H1 (cell line): ENCODE data around the gene WDFY3. TPM values are rescaled to one million over a fixed set of nuclear protein-coding genes. Genes with fewer than 3 reads are reported as not detected.

ENCODE experiments used
- CTCF ChIA-PET: fragments of 300-600 bp; sonication (Branson Sonifier 250); formaldehyde crosslinking; loops from one replicate; lab custom pipeline; 2021; ENCODE audit not compliant: partially characterized antibody; lab: Charles Lee
- POLR2A ChIA-PET: fragments of 300-600 bp; sonication (Branson Sonifier 250); formaldehyde crosslinking; loops from one replicate; lab custom pipeline; 2021; ENCODE audit warnings: inconsistent platforms; ENCODE audit not compliant: partially characterized antibody; lab: Charles Lee
- DNase-seq, 2 experiments: peaks; one replicate each; pipeline versions ENCODE4 v3.0.0 to v3.0.0-alpha.2; 2010 to 2022; ENCODE audit warnings: low spot score in 2 of 2, low read depth in 1 of 2, mixed read lengths in 1 of 2
- FAIRE-seq: peaks from 2 replicates; lab custom pipeline; 2011; peaks lifted over from hg19 to GRCh38; lab: Jason Lieb, UNC
- H2AFZ ChIP-seq: 2 replicates; pipeline ENCODE4 v1.8.1; 2012; ENCODE audit warnings: low read length, inconsistent platforms
- H2AK5ac ChIP-seq: 2 replicates; pipeline ENCODE4 v1.6.1; 2013; ENCODE audit warnings: low read depth, low read length
- H2BK120ac ChIP-seq: replicated peaks from 2 replicates; pipeline ENCODE3; 2013; ENCODE audit warnings: low read depth, low read length, inconsistent platforms
- H2BK12ac ChIP-seq: 2 replicates; pipeline ENCODE4 v1.6.1; 2013; ENCODE audit warnings: low read depth, low read length
- H2BK15ac ChIP-seq: 2 replicates; pipeline ENCODE4 v1.6.1; 2013; ENCODE audit warnings: low read length
- H2BK20ac ChIP-seq: 2 replicates; pipeline ENCODE4 v1.6.1; 2013; ENCODE audit warnings: low read length
- H2BK5ac ChIP-seq: 2 replicates; pipeline ENCODE4 v1.6.1; 2013; ENCODE audit warnings: low read depth, low read length
- H3K14ac ChIP-seq: 2 replicates; pipeline ENCODE4 v1.6.1; 2013; ENCODE audit warnings: inconsistent platforms; ENCODE audit not compliant: insufficient read length
- H3K18ac ChIP-seq: 2 replicates; pipeline ENCODE4 v1.6.1; 2013; ENCODE audit warnings: low read length; ENCODE audit errors: extremely low read depth
- H3K23ac ChIP-seq: 2 replicates; pipeline ENCODE4 v1.6.1; 2013; ENCODE audit warnings: inconsistent platforms; ENCODE audit not compliant: insufficient read length
- H3K23me2 ChIP-seq: 2 replicates; pipeline ENCODE4 v1.6.1; 2013; ENCODE audit warnings: low read depth, low read length
- H3K27ac ChIP-seq: 2 replicates; pipeline ENCODE4 v1.6.1; 2011; ENCODE audit warnings: low read depth, low read length, inconsistent platforms
- H3K27me3 ChIP-seq, 4 experiments: replicated peaks in 1 of 4; 1 replicate in 1 of 4; 2 replicates in 3 of 4; pipeline versions ENCODE4 v1.6.1 to v1.8.1; 2011 to 2013; ENCODE audit warnings: low read length in 3 of 4, mild to moderate bottlenecking in 3 of 4, inconsistent platforms in 2 of 4, mixed read lengths in 2 of 4, moderate library complexity in 1 of 4; ENCODE audit not compliant: control insufficient read depth in 3 of 4, insufficient read depth in 3 of 4; ENCODE audit errors: extremely low read depth in 1 of 4
- H3K36me3 ChIP-seq, 4 experiments: 2 replicates each; pipeline versions ENCODE4 v1.6.1 to v1.8.1; 2011 to 2013; ENCODE audit warnings: mild to moderate bottlenecking in 4 of 4, low read length in 3 of 4, moderate library complexity in 2 of 4, control low read depth in 1 of 4, inconsistent platforms in 1 of 4; ENCODE audit not compliant: insufficient read depth in 4 of 4, control insufficient read depth in 2 of 4
- H3K4ac ChIP-seq: replicated peaks from 2 replicates; pipeline ENCODE3; 2013; ENCODE audit warnings: low read length, low read depth, mixed read lengths, inconsistent platforms; ENCODE audit not compliant: insufficient read length
- H3K4me1 ChIP-seq, 4 experiments: replicated peaks in 1 of 4; 1 replicate in 1 of 4; 2 replicates in 3 of 4; pipeline versions ENCODE4 v1.6.1 to v1.8.1; 2011 to 2013; ENCODE audit warnings: low read length in 3 of 4, inconsistent platforms in 2 of 4, mixed read lengths in 1 of 4; ENCODE audit not compliant: insufficient read depth in 4 of 4, control insufficient read depth in 3 of 4
- H3K4me2 ChIP-seq, 2 experiments: 2 replicates each; pipeline versions ENCODE4 v1.6.1 to v1.8.1; 2011 to 2013; ENCODE audit warnings: low read depth in 2 of 2, low read length in 2 of 2, control low read depth in 1 of 2, inconsistent platforms in 1 of 2, mild to moderate bottlenecking in 1 of 2; ENCODE audit not compliant: insufficient read depth in 1 of 2
- H3K4me3 ChIP-seq, 4 experiments: fragments of 200-600, 300-600 bp in 1 of 4; sonication (generic), shearing (Covaris generic), sonication (Bioruptor Twin) in 1 of 4; 2 replicates each; pipeline versions ENCODE4 v1.5.1 to v1.8.1; 2011 to 2016; ENCODE audit warnings: low read length in 4 of 4, low read depth in 3 of 4, control low read depth in 2 of 4, inconsistent platforms in 2 of 4, mild to moderate bottlenecking in 2 of 4, mixed read lengths in 1 of 4, moderate library complexity in 1 of 4; ENCODE audit not compliant: insufficient read depth in 2 of 4; ENCODE audit errors: extremely low read depth in 1 of 4
- H3K56ac ChIP-seq: replicated peaks from 2 replicates; pipeline ENCODE3; 2013; ENCODE audit warnings: low read depth, mild to moderate bottlenecking, mixed read lengths, low read length, inconsistent platforms; ENCODE audit not compliant: insufficient read length
- H3K79me1 ChIP-seq: 2 replicates; pipeline ENCODE4 v1.6.1; 2013; ENCODE audit warnings: low read depth, low read length, control low read depth
- H3K79me2 ChIP-seq, 2 experiments: 2 replicates each; pipeline versions ENCODE4 v1.6.1 to v1.8.1; 2012 to 2013; ENCODE audit warnings: low read length in 2 of 2, mild to moderate bottlenecking in 2 of 2, inconsistent platforms in 1 of 2; ENCODE audit not compliant: insufficient read depth in 2 of 2, control insufficient read depth in 1 of 2
- H3K9ac ChIP-seq, 4 experiments: replicated peaks in 1 of 4; 1 replicate in 1 of 4; 2 replicates in 3 of 4; pipeline versions ENCODE4 v1.6.1 to v1.8.1; 2011 to 2013; ENCODE audit warnings: low read depth in 3 of 4, low read length in 3 of 4, control low read depth in 2 of 4, mild to moderate bottlenecking in 2 of 4, moderate library complexity in 2 of 4, inconsistent platforms in 1 of 4; ENCODE audit errors: extremely low read depth in 1 of 4
- H3K9me3 ChIP-seq, 2 experiments: 2 replicates each; pipeline versions ENCODE4 v1.6.1 to v1.8.1; 2012 to 2013; ENCODE audit warnings: mild to moderate bottlenecking in 2 of 2, moderate library complexity in 2 of 2, control low read depth in 1 of 2, inconsistent platforms in 1 of 2, low read depth in 1 of 2, low read length in 1 of 2, mixed read lengths in 1 of 2; ENCODE audit not compliant: insufficient read depth in 2 of 2
- H4K20me1 ChIP-seq, 2 experiments: replicated peaks in 1 of 2; 2 replicates each; pipeline versions ENCODE3 to v1.8.1; 2011 to 2013; ENCODE audit warnings: inconsistent platforms in 2 of 2, low read length in 2 of 2, mild to moderate bottlenecking in 1 of 2; ENCODE audit not compliant: insufficient read depth in 2 of 2, control insufficient read depth in 1 of 2
- H4K5ac ChIP-seq: 2 replicates; pipeline ENCODE4 v1.6.1; 2013; ENCODE audit warnings: low read length, low read depth, mixed read lengths, inconsistent platforms; ENCODE audit not compliant: insufficient read length
- H4K8ac ChIP-seq: 2 replicates; pipeline ENCODE4 v1.8.0; 2013; ENCODE audit warnings: mild to moderate bottlenecking, moderate library complexity, low read length, inconsistent platforms; ENCODE audit not compliant: insufficient read depth; ENCODE audit errors: extremely low read depth
- H4K91ac ChIP-seq: replicated peaks from 2 replicates; pipeline ENCODE3; 2013; ENCODE audit warnings: low read length, mixed read lengths, inconsistent platforms; ENCODE audit not compliant: insufficient read length
- CHD2 ChIP-seq: IDR thresholded peaks from 2 replicates; pipeline ENCODE4 v1.6.1; 2012; ENCODE audit warnings: low read length, improper control_type of control experiment
- CTBP2 ChIP-seq: IDR thresholded peaks from 2 replicates; pipeline ENCODE4 v1.7.0; 2011; ENCODE audit warnings: borderline replicate concordance, mild to moderate bottlenecking, moderate library complexity, mixed read lengths, low read length; ENCODE audit not compliant: insufficient read depth, insufficient read length
- EZH2 ChIP-seq: fragments of 200-600 bp; sonication (generic); IDR thresholded peaks from 2 replicates; pipeline ENCODE4 v1.7.1; 2012; ENCODE audit warnings: low read depth, mild to moderate bottlenecking, moderate library complexity, low read length, inconsistent platforms; ENCODE audit not compliant: severe bottlenecking
- HDAC2 ChIP-seq, 2 experiments: fragments of 300-600 bp in 1 of 2; sonication (generic) in 1 of 2; IDR thresholded peaks; 2 replicates each; pipeline ENCODE4 v1.6.1; 2011 to 2012; ENCODE audit warnings: low read depth in 2 of 2, low read length in 2 of 2, mild to moderate bottlenecking in 2 of 2, moderate library complexity in 2 of 2, borderline replicate concordance in 1 of 2, inconsistent platforms in 1 of 2
- KDM4A ChIP-seq: IDR thresholded peaks from one replicate; pipeline ENCODE4 v1.7.1; 2012; ENCODE audit warnings: low read depth, mild to moderate bottlenecking, moderate library complexity, low read length, inconsistent platforms; ENCODE audit not compliant: severe bottlenecking
- POLR2A ChIP-seq, 2 experiments: IDR thresholded peaks; 1 replicate in 1 of 2; 2 replicates in 1 of 2; pipeline ENCODE4 v1.6.1; 2011; ENCODE audit warnings: low read depth in 2 of 2, low read length in 2 of 2, mild to moderate bottlenecking in 2 of 2; ENCODE audit errors: control extremely low read depth in 1 of 2
- POU5F1 ChIP-seq: IDR thresholded peaks from 2 replicates; pipeline ENCODE4 v1.6.1; 2011; ENCODE audit warnings: low read depth, mild to moderate bottlenecking, low read length, moderate library complexity
- SP2 ChIP-seq: IDR thresholded peaks from 2 replicates; pipeline ENCODE4 v1.6.1; 2012; ENCODE audit warnings: mild to moderate bottlenecking, low read length, inconsistent platforms
- SRF ChIP-seq: IDR thresholded peaks from 2 replicates; pipeline ENCODE4 v1.6.1; 2011; ENCODE audit warnings: mild to moderate bottlenecking, low read depth, low read length, moderate library complexity
- SUZ12 ChIP-seq: fragments of 200-600 bp; sonication (generic); IDR thresholded peaks from 2 replicates; pipeline ENCODE4 v1.6.1; 2012; ENCODE audit warnings: mild to moderate bottlenecking, inconsistent platforms, low read length, moderate library complexity, mixed read lengths
- USF2 ChIP-seq: IDR thresholded peaks from 2 replicates; pipeline ENCODE4 v1.6.1; 2011; ENCODE audit warnings: low read length, improper control_type of control experiment
- ZNF274 ChIP-seq: IDR thresholded peaks from 2 replicates; pipeline ENCODE4 v1.7.0; 2012; ENCODE audit warnings: low read length, borderline replicate concordance; ENCODE audit errors: extremely low read depth
- WGBS, 2 experiments: shearing (Covaris generic) in 1 of 2; methylation state at CpG; one replicate each; pipeline versions ENCODE4 v1.1.6 to v1.1.7; 2013 to 2015; ENCODE audit warnings: low lambda C conversion rate in 2 of 2, mixed read lengths in 2 of 2, inconsistent platforms in 1 of 2, low coverage in 1 of 2, missing lambda C conversion rate in 1 of 2; ENCODE audit not compliant: insufficient replicate concordance in 2 of 2, insufficient coverage in 1 of 2, insufficient read length in 1 of 2; ENCODE audit errors: extremely low coverage in 1 of 2, missing lambda C conversion rate in 1 of 2; 5-methylcytosine and 5-hydroxymethylcytosine counted together
- polyA plus RNA-seq, 7 experiments: library from polyadenylated mRNA; depleted of rRNA in 3 of 7; stranded (reverse) in 5 of 7; unstranded in 2 of 7; fragments of >200 nt in 5 of 7; fragments of 200-250 nt in 2 of 7; gene quantifications; 1 replicate in 5 of 7; 2 replicates in 1 of 7; 4 replicates in 1 of 7; pipeline versions ENCODE4 v1.2.1 to v1.2.3, GENCODE V29; 2011 to 2013; ENCODE audit warnings: missing spikeins in 2 of 7, mixed read lengths in 2 of 7
- total RNA-seq: library from RNA; stranded (reverse); fragmentation: NEBNext Ultra II Directional; extraction: Animal tissue kit (Norgen Biotek cat#: 25700); gene quantifications from 2 replicates; pipeline ENCODE4 v1.2.1, GENCODE V29; 2021

WDFY3 gene
- total and polyA plus RNA-seq, 2 of the 8 experiments (the other 6 are each of a cell fraction or from before 2014, with no cell fraction given) = 25.6 to 62.4 TPM

GRCh38 chr4:84708406-84709135 is 257.9 kb downstream of the WDFY3 start:
- FAIRE-seq (no peak), DNase-seq (no peak)
- no peak overlapping the region for H3K4ac ChIP-seq
- H4K8ac ChIP-seq = no peak overlapping the region
- CTCF ChIA-PET = no interaction called here
- H3K79me2 ChIP-seq = no peaks in the 10 kb centered on the region
- no peak overlapping the region for H4K5ac ChIP-seq
- H3K14ac ChIP-seq = no peak overlapping the region
- H3K79me1 ChIP-seq = no peaks in the 10 kb centered on the region
- H3K56ac ChIP-seq = no peak overlapping the region
- no peak overlapping the region for H2BK15ac ChIP-seq
- H2BK5ac ChIP-seq = no peak overlapping the region
- POLR2A ChIA-PET = interaction anchor here (0.6 kb wide), 1 partner anchor 511 kb away, joined by 3 read pairs; no protein-coding TSS in a partner anchor
- no peak overlapping the region for H2BK20ac ChIP-seq
- no peaks in the 10 kb centered on the region for H3K27me3 ChIP-seq
- no peaks in the 10 kb centered on the region for H3K4me1 ChIP-seq
- H4K20me1 ChIP-seq = no peaks in the 10 kb centered on the region
- no peak overlapping the region for H4K91ac ChIP-seq
- no peak overlapping the region for H2BK120ac ChIP-seq
- H3K27ac ChIP-seq = no peak overlapping the region
- no peak overlapping the region for H3K9ac ChIP-seq
- H2AK5ac ChIP-seq = no peak overlapping the region
- no peak overlapping the region for H2AFZ ChIP-seq
- 90% methylated on average over 6 of the region's 6 CpGs; no CpG with 5 or more reads in 1 of the 2 experiments for WGBS, 2 experiments
- no peak overlapping the region for H2BK12ac ChIP-seq
- no peak overlapping the region for H3K23ac ChIP-seq
- H3K9me3 ChIP-seq = no peaks in the 10 kb centered on the region
- peaks cover 2 to 59% (median 20%) of the 10 kb centered on the region in 4 experiments; a peak in 7 of 8 replicates for H3K36me3 ChIP-seq
- no peak overlapping the region for H3K4me3 ChIP-seq
- no peaks in the 10 kb centered on the region for H3K23me2 ChIP-seq
- no peak overlapping the region for H3K4me2 ChIP-seq
- H3K18ac ChIP-seq = no peak overlapping the region
- no peak for TF ChIP-seq CTBP2
- TF ChIP-seq SP2 = no peak
- TF ChIP-seq EZH2 = no peak
- no peak for TF ChIP-seq SRF
- TF ChIP-seq HDAC2 (IDR thresholded peaks at IDR 0.05; ENCODE audit: borderline replicate concordance in 1 of 2, low read depth in 2 of 2, low read length in 2 of 2) = no peak
- no peak for TF ChIP-seq USF2
- no peak for TF ChIP-seq POLR2A (IDR thresholded peaks at IDR 0.05; ENCODE audit: control extremely low read depth in 1 of 2, low read depth in 2 of 2, low read length in 2 of 2)
- no peak for TF ChIP-seq SUZ12
- no peak for TF ChIP-seq CHD2
- TF ChIP-seq ZNF274 = no peak
- TF ChIP-seq KDM4A = no peak
- TF ChIP-seq POU5F1 = no peak
